Stimulated activated naive CD8-positive, alpha-beta T cell treated with anti-CD3 and anti-CD28 coated beads, Interleukin-15, amount 100 ng/mL, for 72 hours (primary cell): ENCODE measurements around the gene AQP12A.
A peak's percentile ranks its signal among the peaks of the same experiment; 100 is the strongest.

Source experiments
- ATAC-seq: fragments of 150-1000 bp; cut with Tn5 transposase; 2 replicates; pipeline ENCODE4 v1.10.0; 2021; ENCODE audit warnings: mild to moderate bottlenecking, moderate library complexity
- DNase-seq, 2 donors: peaks; one replicate each; pipeline ENCODE4 v3.0.0; 2021 to 2022
- H3K27ac Mint-ChIP-seq, 2 donors: one replicate each; pipeline ENCODE4 v1.8.0; 2022; ENCODE audit warnings: mild to moderate bottlenecking in 2 of 2, mixed read lengths in 2 of 2, moderate library complexity in 2 of 2
- H3K27me3 Mint-ChIP-seq: one replicate; pipeline ENCODE4 v1.8.0; 2022; ENCODE audit warnings: mixed read lengths
- H3K4me1 Mint-ChIP-seq: one replicate; pipeline ENCODE4 v1.8.0; 2022; ENCODE audit warnings: mild to moderate bottlenecking, mixed read lengths
- H3K4me3 Mint-ChIP-seq, 2 donors: one replicate each; pipeline ENCODE4 v1.8.0; 2022; ENCODE audit warnings: mild to moderate bottlenecking in 2 of 2, mixed read lengths in 2 of 2, moderate library complexity in 1 of 2
- H3K9me3 Mint-ChIP-seq, 2 donors: one replicate each; pipeline ENCODE4 v1.8.0; 2022; ENCODE audit warnings: mixed read lengths in 2 of 2

The AQP12A gene

DNA sequence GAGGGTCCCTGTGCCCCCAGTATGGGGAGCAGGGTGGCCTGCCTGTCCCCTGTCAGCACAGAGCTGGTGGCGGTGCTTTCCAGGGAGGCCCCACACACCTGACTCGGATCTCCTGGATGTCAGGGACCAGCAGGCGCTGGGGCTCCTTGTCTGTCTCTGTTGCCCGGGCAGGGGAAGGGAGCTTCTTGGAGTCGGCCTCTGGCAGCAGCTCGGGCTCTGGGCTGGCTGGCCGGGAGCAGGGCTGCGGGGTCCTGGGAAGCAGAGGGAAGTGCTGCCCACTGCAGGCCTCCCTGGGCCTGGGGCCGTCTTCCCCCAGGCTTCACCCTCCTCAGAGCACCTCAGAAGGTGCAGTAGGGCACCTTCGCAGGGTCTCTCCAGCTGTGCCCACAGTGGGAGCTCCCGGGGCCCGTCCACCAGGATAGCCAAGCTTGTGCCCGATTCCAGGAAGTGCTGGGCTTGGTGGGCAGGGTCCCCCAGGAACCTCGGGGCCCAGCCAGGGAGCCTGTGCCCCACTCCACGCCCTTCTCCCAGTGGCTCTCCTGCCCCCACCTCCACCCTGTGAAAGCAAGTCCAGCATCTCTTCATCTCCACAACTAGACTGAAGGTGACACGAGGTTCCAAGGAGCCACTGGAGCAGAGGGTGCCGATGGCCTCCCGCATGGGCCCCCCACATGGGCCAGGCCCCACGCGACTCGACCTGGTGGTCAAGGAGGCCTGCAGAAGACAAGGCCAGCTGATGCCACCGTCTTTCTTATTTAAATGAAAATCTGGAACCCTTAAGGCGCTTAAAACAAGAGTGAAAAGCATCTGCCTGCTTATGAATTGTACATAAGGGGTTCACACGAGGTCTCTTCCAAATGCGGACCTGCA lies 28.2 kb downstream of the AQP12A start:
- Mint-ChIP-seq H3K4me3 (no peak overlapping the region), H3K27ac (no peak overlapping the region), H3K9me3 (no peaks in the 10 kb centered on the region), H3K4me1 (no peaks in the 10 kb centered on the region), H3K27me3 (no peaks in the 10 kb centered on the region)
- ATAC-seq: no peak
- no peak for DNase-seq

DNA sequence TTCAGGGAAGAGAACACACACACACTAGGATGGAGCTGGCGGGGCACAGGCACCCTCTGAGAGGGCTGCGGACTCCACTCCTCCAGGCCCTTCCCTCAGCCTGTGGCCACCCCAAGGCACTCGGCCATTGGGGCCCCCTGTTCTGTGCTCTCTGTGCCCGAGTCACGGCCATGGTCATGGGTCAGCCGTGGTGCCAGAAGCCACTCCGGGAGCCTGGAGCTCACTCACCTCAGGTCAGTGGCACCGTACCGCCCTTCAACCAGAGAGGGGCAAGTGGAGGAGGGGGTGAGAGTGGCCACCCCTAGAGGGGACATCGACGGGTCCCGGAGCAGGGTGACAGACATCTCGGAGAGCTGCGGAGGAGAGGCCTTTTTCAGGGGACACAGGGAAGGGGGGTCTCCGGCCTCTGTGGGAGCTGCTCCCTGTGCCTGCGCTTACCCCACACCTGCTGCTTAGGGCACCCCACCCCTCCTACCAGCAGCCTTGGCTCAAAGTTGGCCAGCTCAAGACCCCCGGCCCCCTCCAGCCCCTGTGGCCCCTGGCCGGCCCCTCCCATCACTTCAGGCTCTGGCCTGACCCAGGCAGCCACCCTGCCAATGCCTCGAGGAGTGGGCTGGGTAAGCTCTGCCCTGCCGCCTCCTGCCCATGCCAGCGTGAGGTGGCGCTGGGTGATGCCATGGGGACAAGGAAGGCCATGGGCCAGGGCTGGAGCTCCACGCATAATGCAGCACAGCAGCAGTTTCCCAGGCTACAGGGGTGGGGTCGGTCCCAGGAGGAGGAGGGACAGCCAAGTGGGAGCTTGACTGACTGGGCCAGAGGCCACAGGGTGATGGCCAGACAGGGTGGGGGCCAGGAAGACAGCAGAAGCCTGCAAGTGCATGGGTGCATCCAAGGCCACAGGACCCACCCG lies 29.3 kb downstream of the AQP12A start:
- Mint-ChIP-seq H3K27ac (no peak overlapping the region), H3K27me3 (no peaks in the 10 kb centered on the region), H3K9me3 (no peaks in the 10 kb centered on the region), H3K4me3 (no peak overlapping the region), H3K4me1 (no peaks in the 10 kb centered on the region)
- no peak for ATAC-seq
- no peak for DNase-seq

DNA sequence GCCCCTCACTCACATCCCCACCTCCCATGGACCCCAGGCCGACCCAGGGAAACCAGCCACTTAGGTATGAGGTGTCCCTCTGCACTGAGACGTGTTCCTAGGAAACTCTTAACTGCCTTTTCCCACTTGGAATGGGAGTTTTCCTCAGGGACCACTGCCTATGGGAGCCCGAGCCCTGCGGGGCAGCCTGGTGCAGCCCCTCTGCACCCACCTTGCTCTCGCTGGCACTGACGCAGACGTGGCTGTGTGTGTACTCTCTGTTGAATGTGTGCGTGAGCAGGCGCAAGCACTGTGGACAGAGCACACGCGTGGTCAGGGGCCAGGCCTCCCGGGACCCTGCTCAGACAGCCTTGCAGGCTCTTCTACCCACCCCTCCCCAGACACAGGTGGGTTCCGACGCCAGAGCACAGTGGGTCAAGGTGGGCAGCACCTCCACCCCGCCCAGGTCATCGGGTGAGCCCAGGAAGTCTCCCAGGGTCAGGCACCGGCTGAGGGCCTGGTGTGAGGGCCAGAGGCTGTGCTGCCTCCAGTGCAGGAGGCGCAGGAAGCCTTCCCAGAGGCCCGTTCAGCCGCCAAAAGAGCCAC lies 30.0 kb downstream of the AQP12A start:
- H3K4me3 Mint-ChIP-seq: no peak overlapping the region
- DNase-seq (no peak), ATAC-seq (no peak)
- no peaks in the 10 kb centered on the region for H3K9me3 Mint-ChIP-seq
- H3K27me3 Mint-ChIP-seq: no peaks in the 10 kb centered on the region
- H3K4me1 Mint-ChIP-seq: no peaks in the 10 kb centered on the region
- H3K27ac Mint-ChIP-seq: no peak overlapping the region

DNA sequence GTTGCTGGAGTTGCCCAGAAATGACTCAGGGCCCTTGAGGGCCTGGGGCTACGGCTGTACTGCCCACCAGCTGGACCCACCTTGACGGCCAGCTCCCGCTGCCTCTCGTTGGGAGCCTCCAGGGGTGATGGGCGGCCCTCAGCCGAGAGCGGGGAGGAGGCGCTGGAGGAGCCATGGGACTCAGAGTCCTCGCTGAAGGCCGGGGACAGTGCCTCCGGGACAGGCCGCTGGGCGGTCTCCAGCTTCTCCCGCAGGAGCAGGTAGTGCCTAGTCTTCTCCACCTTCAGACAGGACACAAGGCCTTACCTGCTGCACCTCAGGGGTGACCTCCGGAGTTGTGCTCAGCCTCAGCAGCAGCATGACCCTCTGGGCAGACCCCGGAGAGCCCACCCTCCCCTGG lies 30.7 kb downstream of the AQP12A start:
- no peak for ATAC-seq
- Mint-ChIP-seq H3K27ac (no peak overlapping the region), H3K9me3 (no peaks in the 10 kb centered on the region), H3K27me3 (no peaks in the 10 kb centered on the region), H3K4me3 (no peak overlapping the region), H3K4me1 (no peaks in the 10 kb centered on the region)
- DNase-seq: no peak

DNA sequence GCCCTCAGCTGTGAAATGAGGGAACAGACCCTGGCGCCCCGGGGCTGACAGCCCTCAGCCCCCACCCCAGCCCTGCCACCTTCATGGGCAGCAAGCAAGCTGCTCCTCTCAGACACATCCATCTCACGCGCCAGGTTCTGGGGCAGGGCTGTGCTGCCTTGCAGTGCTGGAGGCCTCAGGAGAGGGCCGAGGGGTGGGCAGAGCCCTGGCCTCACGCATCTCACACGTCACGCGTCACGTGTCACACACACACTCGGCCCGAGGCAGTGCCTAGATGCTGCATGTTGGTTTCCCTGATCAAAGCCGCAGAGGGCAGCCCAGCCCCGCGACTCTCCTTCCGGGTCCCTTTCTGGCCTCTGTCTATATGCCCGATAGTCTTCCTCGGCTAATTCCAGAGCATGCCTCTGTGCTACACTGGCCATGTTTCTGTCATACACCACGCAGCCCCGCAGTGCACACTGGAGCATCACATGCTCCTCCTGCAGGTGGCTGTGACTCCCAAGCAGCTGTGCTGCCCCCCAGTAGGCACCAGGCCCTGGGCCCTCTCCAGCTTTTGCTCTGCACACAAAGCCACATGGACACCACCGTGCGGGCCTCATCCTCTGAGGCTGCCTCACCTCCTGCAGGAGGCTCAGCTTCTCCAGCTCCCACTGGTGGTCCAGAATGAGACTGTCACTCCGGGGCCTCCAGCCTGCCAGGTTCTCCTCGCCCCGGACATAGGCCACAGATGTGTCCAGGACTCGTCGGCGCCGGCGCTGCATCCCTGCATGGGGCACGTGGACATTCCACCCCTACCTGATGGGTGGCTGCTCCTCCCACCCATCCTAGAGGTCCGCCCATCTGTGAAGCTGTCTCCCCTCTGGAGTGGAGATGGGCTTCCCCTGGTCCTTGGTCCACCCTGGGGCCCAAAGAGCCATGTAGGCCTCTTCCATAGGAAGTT lies 31.4 kb downstream of the AQP12A start:
- H3K27me3 Mint-ChIP-seq: no peaks in the 10 kb centered on the region
- no peak overlapping the region for H3K4me3 Mint-ChIP-seq
- no peak for DNase-seq
- no peak overlapping the region for H3K27ac Mint-ChIP-seq
- peak; percentile 11 for ATAC-seq
- H3K9me3 Mint-ChIP-seq: no peaks in the 10 kb centered on the region
- H3K4me1 Mint-ChIP-seq: no peaks in the 10 kb centered on the region

DNA sequence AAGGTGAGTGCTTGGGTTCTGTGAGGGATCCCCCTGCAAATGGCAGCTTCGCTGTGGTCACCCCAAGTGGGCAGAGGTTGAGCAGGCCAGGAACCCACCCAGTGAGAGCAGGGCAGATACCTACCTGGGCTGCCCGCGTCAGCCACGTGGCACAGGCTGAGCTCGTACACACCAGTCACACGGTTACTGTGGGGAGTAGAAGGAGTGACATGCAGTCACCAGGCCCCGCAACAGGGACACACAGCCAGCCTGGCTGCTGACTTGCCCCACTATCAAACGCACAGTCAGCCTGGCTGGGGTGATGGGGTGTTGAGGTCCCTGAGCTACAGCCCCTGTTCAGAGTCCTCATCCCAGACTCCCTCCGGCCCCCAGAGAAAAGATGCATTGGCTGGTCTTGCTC lies 32.2 kb downstream of the AQP12A start:
- Mint-ChIP-seq H3K4me3 (no peak overlapping the region), H3K9me3 (no peaks in the 10 kb centered on the region), H3K4me1 (no peaks in the 10 kb centered on the region), H3K27ac (peak overlapping the region in 1 of 2 donors; percentile 71), H3K27me3 (no peaks in the 10 kb centered on the region)
- DNase-seq (no peak), ATAC-seq (no peak)

DNA sequence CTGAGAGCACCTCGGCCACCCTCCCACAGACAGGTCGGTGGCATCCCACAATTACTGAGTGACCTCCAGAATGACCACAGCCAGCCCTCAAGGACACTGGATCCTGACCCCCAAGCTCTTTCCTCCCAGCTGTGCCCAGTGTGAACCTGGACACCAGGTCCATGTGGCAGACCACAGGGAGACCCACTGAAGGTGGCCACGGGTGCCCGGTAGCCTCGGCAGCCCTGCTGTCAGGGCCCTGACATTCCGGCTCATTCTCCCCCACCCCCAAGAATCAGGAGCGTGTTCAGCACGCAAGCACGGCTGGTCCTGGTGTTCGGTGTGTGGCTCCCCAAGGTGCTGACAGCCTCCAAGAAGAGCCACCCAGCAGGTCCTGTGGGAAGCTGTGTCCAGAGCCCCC lies 32.8 kb downstream of the AQP12A start:
- Mint-ChIP-seq H3K27ac (no peak overlapping the region), H3K4me3 (no peak overlapping the region), H3K27me3 (no peaks in the 10 kb centered on the region), H3K9me3 (no peaks in the 10 kb centered on the region), H3K4me1 (no peaks in the 10 kb centered on the region)
- ATAC-seq: no peak
- no peak for DNase-seq

DNA sequence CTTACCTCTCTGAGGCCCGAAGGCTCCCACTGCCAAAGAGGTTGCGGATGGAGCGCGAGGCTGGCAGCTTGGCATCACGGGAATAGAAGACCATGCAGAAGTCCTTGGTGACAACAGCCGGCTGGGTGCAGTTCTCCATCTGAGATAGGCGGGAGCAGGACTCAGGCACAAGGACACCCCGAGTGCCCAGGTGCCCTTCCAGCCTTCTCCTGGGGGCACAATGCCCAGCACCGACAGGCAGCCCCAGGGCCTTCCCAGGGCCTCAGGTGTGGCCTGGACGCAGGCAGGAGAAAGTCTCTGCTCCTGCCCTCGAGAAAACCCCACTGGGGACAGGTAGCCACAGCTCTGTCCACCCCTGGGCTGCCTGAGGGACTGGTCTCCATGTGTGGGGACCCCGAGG lies 33.6 kb downstream of the AQP12A start:
- Mint-ChIP-seq H3K4me1 (no peaks in the 10 kb centered on the region), H3K4me3 (no peak overlapping the region), H3K9me3 (no peaks in the 10 kb centered on the region), H3K27me3 (no peaks in the 10 kb centered on the region), H3K27ac (no peak overlapping the region)
- DNase-seq (no peak), ATAC-seq (no peak)

DNA sequence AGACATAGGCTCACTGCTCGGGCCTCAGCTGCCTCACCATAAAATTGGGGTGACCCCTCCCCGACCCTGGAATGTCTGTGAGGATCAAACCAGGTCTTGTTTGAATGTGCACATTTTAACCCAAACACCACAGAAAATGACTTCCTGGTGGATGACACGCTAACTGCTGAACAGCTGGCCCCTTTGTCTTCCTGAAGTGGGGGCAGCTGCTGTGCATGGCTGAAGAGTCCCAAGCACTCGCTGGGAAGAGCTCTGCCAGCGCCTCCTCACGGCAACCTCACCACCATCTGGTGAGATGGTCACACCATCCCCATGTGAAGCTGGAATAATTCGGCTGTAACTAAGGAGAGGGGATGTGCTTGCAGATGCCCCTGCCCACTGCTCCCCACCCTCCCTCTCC lies 34.0 kb downstream of the AQP12A start:
- no peak for DNase-seq
- H3K4me1 Mint-ChIP-seq: no peaks in the 10 kb centered on the region
- H3K9me3 Mint-ChIP-seq: no peaks in the 10 kb centered on the region
- H3K27me3 Mint-ChIP-seq: no peaks in the 10 kb centered on the region
- no peak overlapping the region for H3K4me3 Mint-ChIP-seq
- no peak overlapping the region for H3K27ac Mint-ChIP-seq
- ATAC-seq: no peak

DNA sequence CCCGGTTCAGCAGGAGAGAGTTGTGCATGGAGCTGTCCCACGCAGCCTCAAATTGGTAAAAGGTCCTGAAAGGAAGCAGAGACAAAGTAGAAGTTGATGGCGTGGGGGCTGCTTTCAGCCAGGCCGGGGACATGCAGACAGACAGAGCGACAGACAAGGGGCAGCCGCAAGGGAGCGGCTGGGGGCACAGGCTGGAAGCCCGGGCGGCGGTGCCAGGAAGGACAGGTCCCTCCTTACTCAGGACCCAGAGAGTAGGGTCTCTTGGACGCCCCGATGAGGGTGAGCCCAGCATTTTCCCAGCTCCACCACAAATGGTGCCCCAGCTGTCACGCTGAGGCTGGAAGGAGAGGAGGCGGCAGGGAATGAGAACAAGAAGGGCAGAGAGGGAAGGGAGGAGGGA lies 35.2 kb downstream of the AQP12A start:
- no peak overlapping the region for H3K27ac Mint-ChIP-seq
- H3K27me3 Mint-ChIP-seq: no peaks in the 10 kb centered on the region

DNA sequence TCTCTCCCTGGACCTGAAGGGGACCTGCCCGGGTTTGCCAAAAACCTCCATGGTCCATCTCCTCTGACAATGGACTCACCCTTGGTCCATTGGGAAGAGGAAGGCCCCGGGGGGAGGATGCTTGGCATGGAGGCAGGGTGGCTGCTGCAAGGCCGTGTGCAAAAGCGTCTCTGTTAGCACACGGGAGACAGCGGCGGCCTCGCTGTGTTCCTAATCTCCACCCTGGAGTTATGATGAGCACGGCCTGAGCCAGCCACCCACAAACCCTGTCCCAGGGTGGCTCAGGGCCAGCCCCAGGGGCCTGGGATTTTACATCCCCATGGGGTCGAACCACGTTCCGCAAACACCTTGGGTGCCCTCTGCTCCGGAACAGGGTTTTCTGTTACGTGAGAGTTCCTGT lies 35.8 kb downstream of the AQP12A start:
- no peak for ATAC-seq
- Mint-ChIP-seq H3K4me1 (no peaks in the 10 kb centered on the region), H3K9me3 (no peaks in the 10 kb centered on the region), H3K27me3 (no peaks in the 10 kb centered on the region), H3K27ac (no peak overlapping the region), H3K4me3 (no peak overlapping the region)
- no peak for DNase-seq

More for the DNA sequence above, 35.2 kb downstream of the AQP12A start:
- Mint-ChIP-seq H3K9me3 (no peaks in the 10 kb centered on the region), H3K4me3 (no peak overlapping the region), H3K4me1 (no peaks in the 10 kb centered on the region)
- DNase-seq (no peak), ATAC-seq (no peak)

DNA sequence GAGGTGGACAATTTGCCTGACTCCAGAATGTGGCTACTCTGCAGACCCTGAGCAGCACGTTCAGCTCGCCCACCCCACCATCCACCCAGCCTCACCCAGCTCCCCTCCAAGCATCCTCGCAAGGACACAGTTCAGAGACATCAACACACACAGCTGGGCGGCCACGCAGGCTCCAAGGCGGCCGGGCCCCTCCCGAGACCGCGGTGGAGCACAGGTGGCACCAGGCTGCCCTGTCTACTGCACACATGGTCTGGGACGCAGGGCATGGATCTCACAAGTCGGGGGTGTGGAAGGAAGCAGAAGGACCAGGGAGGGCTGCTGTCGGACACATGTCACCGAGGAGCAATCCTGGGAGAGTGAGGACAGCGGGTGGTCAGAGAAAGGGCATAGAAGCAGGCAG lies 36.2 kb downstream of the AQP12A start:
- Mint-ChIP-seq H3K27me3 (no peaks in the 10 kb centered on the region), H3K9me3 (no peaks in the 10 kb centered on the region), H3K4me3 (no peak overlapping the region), H3K4me1 (no peaks in the 10 kb centered on the region), H3K27ac (peak overlapping the region in 1 of 2 donors; percentile 68)
- DNase-seq: no peak
- ATAC-seq: no peak

DNA sequence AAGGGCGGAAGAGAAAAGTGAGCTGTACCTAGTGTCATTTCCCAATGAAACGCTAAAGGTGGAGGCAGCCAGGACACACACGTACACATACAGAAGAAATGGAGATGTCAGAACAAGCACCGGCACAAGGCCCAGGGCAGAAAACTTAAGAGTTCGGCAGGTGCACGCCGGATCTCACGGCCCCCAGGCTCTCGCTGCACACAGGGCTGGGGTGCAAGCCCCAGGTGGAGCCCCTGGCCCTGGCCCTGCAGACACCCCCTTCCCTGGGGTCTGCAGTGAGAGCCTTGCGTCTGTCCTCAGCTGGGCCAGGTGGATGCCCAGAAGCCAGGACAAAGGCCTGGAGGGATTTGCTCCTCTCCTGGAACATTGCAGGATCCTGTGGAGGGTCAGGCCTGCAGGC lies 36.7 kb downstream of the AQP12A start:
- Mint-ChIP-seq H3K4me1 (no peaks in the 10 kb centered on the region), H3K27me3 (no peaks in the 10 kb centered on the region), H3K4me3 (no peak overlapping the region), H3K27ac (peak overlapping the region in 1 of 2 donors; percentile 8), H3K9me3 (no peaks in the 10 kb centered on the region)
- DNase-seq (no peak), ATAC-seq (no peak)

DNA sequence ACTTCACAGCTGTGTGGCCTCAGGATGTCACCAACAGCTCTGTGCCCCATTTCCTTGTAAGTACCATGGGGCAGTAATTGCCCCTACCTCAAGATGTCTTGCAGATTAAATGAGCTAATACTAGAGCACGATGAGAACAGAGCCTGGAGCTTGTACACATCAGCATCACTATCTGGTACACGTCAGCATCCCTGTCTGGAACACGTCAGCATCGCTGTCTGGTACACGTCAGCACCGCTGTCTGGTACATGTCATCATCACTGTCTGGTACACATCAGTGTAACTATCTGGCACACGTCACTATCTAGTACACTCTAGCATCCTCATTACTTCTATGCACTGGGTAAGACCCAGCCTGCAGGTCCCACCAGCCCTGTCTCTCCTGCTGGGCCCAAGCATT lies 37.2 kb downstream of the AQP12A start:
- H3K4me3 Mint-ChIP-seq: no peak overlapping the region
- no peak for ATAC-seq
- DNase-seq: no peak
- no peaks in the 10 kb centered on the region for H3K27me3 Mint-ChIP-seq
- no peaks in the 10 kb centered on the region for H3K9me3 Mint-ChIP-seq
- H3K27ac Mint-ChIP-seq: no peak overlapping the region
- H3K4me1 Mint-ChIP-seq: no peaks in the 10 kb centered on the region
